Heart left ventricle (tissue), 16 donors: ENCODE data around the gene PTPRM. TPM values are rescaled to one million over a fixed set of nuclear protein-coding genes. Genes with fewer than 3 reads are reported as not detected.

Experiments
- ATAC-seq, 4 donors: fragments of 200-7000 bp; cut with Tn5 transposase; one replicate each; pipeline ENCODE4 v1.9.1; 2020 to 2022; ENCODE audit warnings: moderate library complexity in 4 of 4, mild to moderate bottlenecking in 3 of 4, moderate number of reproducible peaks in 1 of 4
- DNase-seq, 5 donors: peaks; one replicate each; pipeline ENCODE4 v3.0.0-alpha.2; 2020
- H3K27ac ChIP-seq, 12 donors: fragments of 200-600 bp; sonication (generic) in 4 of 12; one replicate each; pipeline versions ENCODE4 v1.5.0 to v1.8.0; 2016 to 2022; ENCODE audit warnings: mild to moderate bottlenecking in 2 of 12
- H3K27me3 ChIP-seq, 9 donors: fragments of 200-600 bp; sonication (generic) in 2 of 9; one replicate each; pipeline versions ENCODE4 v1.5.1 to v1.8.0; 2016 to 2022; ENCODE audit warnings: mild to moderate bottlenecking in 3 of 9
- H3K36me3 ChIP-seq, 9 donors: fragments of 200-600 bp; sonication (generic) in 2 of 9; one replicate each; pipeline versions ENCODE4 v1.5.0 to v1.8.0; 2018 to 2022; ENCODE audit warnings: mild to moderate bottlenecking in 2 of 9
- H3K4me1 ChIP-seq, 12 donors: fragments of 200-600 bp; sonication (generic) in 4 of 12; one replicate each; pipeline versions ENCODE4 v1.5.0 to v1.8.0; 2016 to 2022; ENCODE audit warnings: mild to moderate bottlenecking in 3 of 12
- H3K4me3 ChIP-seq, 12 donors: fragments of 200-600 bp; sonication (generic) in 4 of 12; one replicate each; pipeline versions ENCODE4 v1.5.0 to v1.8.0; 2017 to 2022; ENCODE audit warnings: mild to moderate bottlenecking in 9 of 12, moderate library complexity in 4 of 12
- H3K9me3 ChIP-seq, 12 donors: fragments of 200-600 bp; sonication (generic) in 4 of 12; one replicate each; pipeline versions ENCODE4 v1.5.0 to v1.8.0; 2016 to 2022; ENCODE audit warnings: mild to moderate bottlenecking in 1 of 12
- POLR2A ChIP-seq, 2 donors: fragments of 450-650 bp; IDR thresholded peaks; one replicate each; pipeline ENCODE4 v1.6.1; 2017; ENCODE audit warnings: antibody characterized with exemption in 2 of 2, mild to moderate bottlenecking in 2 of 2, moderate library complexity in 2 of 2
- WGBS, 4 donors: extraction: QIAGEN DNeasy Blood & Tissue Kit in 2 of 4; methylation state at CpG; one replicate each; pipeline versions ENCODE4 v1.1.5 to v1.1.7; 2013 to 2018; 5-methylcytosine and 5-hydroxymethylcytosine counted together
- intact Hi-C, 10 donors: fragments of 100-400 bp; cut with DNase I; formaldehyde crosslinking; loops; one replicate each; pipeline versions ENCODE4 v1.11.1 to v1.14.2; 2022
- polyA plus RNA-seq, 2 donors: library from polyadenylated mRNA; stranded (reverse); fragments of 200-250 nt; gene quantifications; one replicate each; pipeline ENCODE4 v1.2.3, GENCODE V29; 2013
- total RNA-seq, 9 donors: library from RNA; depleted of rRNA in 2 of 9; stranded (reverse); fragments of >200 nt in 2 of 9; fragmentation: NEBNext Ultra II Directional in 3 of 9; extraction: Animal tissue kit (Norgen Biotek cat#: 25700) in 3 of 9; gene quantifications; one replicate each; pipeline versions ENCODE4 v1.1.0 to v1.2.4, GENCODE V29; 2016 to 2023
- TF ChIP-seq, protein P1 (sequence below), 12 donors: fragments of 200-600 bp; sonication (generic) in 4 of 12; IDR thresholded peaks; one replicate each; pipeline versions ENCODE4 v1.5.0 to v1.8.0; 2018 to 2022; ENCODE audit warnings: antibody characterized with exemption in 12 of 12, mild to moderate bottlenecking in 5 of 12
- donor health status: ischemic (EF 13 %, LVEDD 7.1; RV severe dilation, severe dysfunction).
- donor health status: healthy with polysubstance abuse.
- donor health status: DM: no; HTN: yes; CAD: no.
- donor health status: DM: no; HTN: no; CAD: no.
- donor health status: ischemic (EF 25% LVEDD 6.9; RV normal size, moderate dysfunction).
- donor health status: ischemic (EF 25% LVEDD 5.7; RV mildly dilated, moderate dysfunction).
- donor health status: healthy.
- donor health status: DM: yes; HTN: yes; CAD: no.
- donor health status: ischemic (EF 35%, LVEDD 5.7; RV mildly dilated, moderate dysfunction).
- donor health status: nonischemic (EF 11% LVEDD 7.7; RV severe dilation, severe dysfunction).
- donor health status: DM: yes; HTN: yes; CAD: no.
- donor health status: PGD.
- donor health status: ischemic (EF 29% LVEDD 5.4; RV normal size, mild dysfunction).
- donor health status: nonischemic (EF 23%, LVEDD 6.1; RV moderate dilation, normal function).

Gene PTPRM
- total and polyA plus RNA-seq, 11 donors: 93.8 to 186 (median 123) TPM

DNA sequence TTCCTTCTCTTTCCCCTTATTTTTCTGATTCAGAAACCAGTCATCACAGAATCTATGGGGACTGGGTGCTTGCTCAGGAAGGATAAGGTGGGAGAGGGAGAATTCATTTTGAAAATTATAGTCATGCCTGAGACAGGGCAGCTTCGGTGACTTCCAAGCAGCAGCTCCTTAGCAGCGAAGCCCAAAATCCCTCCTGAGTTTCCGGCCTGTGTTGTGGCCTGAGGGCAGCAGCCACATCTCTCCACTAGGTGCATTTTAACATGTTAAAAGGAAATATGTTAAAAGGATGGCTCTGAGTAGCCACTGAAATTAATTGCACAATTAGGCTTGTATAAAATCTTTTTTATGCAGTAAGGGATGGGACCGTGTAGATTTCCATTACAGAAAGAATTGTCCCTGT, 835.1 kb downstream of the PTPRM start:
- Histone ChIP-seq H3K36me3 (peaks cover 2 to 95% (median 69%) of the 10 kb centered on the region in 9 donors), H3K4me1 (no peaks in the 10 kb centered on the region), H3K9me3 (no peaks in the 10 kb centered on the region), H3K4me3 (no peak overlapping the region), H3K27me3 (no peaks in the 10 kb centered on the region), H3K27ac (no peak overlapping the region)
- no peak for DNase-seq
- no peak for ATAC-seq
- 89 to 96% (median 94%) methylated on average over 4 of the region's 4 CpGs for WGBS, 4 donors
- TF ChIP-seq, protein P1, sequence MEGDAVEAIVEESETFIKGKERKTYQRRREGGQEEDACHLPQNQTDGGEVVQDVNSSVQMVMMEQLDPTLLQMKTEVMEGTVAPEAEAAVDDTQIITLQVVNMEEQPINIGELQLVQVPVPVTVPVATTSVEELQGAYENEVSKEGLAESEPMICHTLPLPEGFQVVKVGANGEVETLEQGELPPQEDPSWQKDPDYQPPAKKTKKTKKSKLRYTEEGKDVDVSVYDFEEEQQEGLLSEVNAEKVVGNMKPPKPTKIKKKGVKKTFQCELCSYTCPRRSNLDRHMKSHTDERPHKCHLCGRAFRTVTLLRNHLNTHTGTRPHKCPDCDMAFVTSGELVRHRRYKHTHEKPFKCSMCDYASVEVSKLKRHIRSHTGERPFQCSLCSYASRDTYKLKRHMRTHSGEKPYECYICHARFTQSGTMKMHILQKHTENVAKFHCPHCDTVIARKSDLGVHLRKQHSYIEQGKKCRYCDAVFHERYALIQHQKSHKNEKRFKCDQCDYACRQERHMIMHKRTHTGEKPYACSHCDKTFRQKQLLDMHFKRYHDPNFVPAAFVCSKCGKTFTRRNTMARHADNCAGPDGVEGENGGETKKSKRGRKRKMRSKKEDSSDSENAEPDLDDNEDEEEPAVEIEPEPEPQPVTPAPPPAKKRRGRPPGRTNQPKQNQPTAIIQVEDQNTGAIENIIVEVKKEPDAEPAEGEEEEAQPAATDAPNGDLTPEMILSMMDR (IDR thresholded peaks at IDR 0.05): no peak
- no peak for TF ChIP-seq POLR2A (IDR thresholded peaks at IDR 0.05)
- intact Hi-C loops: no loop called here

DNA sequence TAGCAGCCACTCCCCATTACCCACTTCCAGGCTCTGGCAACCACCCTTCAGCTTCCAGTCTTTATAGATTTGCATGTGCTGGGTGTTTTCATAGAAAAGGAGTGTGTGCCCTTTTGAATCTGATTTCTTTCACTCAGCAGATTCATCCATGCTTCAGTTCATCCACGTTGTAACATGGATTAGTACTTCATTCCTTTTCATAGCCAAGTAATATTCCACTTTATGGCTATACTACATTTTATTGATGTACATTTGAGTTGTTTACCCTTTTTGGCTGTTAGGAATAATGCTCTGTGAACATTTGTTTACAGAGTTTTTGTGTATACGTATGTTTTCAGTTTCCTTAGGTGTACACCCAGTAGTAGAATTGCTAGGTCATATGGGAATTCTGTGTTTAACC, 836.6 kb downstream of the PTPRM start:
- Histone ChIP-seq H3K4me3 (no peak overlapping the region), H3K27ac (no peak overlapping the region), H3K27me3 (no peaks in the 10 kb centered on the region), H3K9me3 (no peaks in the 10 kb centered on the region), H3K36me3 (peaks cover 2 to 94% (median 72%) of the 10 kb centered on the region in 9 donors), H3K4me1 (no peaks in the 10 kb centered on the region)
- WGBS, 4 donors: 97 to 99% (median 98%) methylated on average over 2 of the region's 2 CpGs
- intact Hi-C loops: no loop called here
- ATAC-seq (no peak), DNase-seq (no peak)
- no peak for TF ChIP-seq POLR2A (IDR thresholded peaks at IDR 0.05)
- TF ChIP-seq, protein P1 (IDR thresholded peaks at IDR 0.05): no peak

DNA sequence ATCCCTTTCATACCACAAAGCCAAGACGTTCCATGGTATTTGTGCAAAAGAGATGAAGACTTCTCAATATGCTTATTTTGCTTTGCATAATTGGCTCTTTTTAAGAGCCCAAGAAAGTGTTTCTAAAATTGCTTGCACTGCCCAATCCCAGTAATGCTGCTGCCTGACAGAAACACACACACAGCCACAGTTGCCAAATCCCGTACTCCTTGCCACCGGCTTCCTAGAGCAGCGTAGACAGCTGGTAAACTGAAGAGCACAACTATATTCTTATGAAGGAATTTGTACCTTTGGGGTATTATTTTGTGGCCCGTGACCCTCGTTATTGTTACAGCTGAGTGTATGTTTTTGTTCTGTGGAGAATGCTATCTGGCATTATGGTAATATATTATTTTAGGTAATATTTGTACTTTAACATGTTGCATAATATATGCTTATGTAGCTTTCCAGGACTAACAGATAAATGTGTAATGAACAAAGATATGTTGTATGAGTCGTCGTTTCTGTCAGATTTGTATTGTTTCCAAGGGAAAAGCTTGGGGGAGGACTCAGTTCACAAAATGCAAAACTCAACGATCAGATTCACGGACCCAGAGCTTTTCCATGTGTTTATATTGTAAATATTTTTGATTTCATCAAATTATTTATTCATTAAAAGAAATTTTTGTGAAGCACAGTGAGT, 839.2 kb downstream of the PTPRM start:
- Histone ChIP-seq H3K36me3 (peaks cover 2 to 71% (median 48%) of the 10 kb centered on the region in 9 donors), H3K4me3 (no peak overlapping the region)

DNA sequence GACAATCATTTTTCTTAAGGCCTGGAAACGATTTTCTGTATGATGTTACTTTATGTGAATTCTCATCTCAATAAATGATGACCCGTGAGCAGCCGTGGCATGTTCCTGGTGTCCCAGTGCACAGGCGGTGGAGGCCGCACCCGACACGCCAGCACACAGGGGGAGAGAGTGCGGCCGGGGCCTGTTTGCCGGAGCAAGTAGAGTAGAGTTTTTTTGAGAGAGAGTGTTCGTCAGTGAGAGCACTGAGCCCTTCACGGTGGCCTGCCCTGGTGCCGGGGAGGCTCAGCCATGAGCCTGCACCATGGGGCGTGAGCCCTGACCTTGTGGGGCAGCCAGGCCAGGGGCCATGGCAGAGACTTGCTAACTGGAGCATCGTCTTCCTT, 839.7 kb downstream of the PTPRM start:
- H3K4me1 ChIP-seq: no peaks in the 10 kb centered on the region
- H3K27ac ChIP-seq: no peak overlapping the region
- H3K9me3 ChIP-seq: peaks cover 0 to 18% (median 8%) of the 10 kb centered on the region in 12 donors
- WGBS, 4 donors: 91 to 95% (median 95%) methylated on average over 15 of the region's 15 CpGs
- H3K36me3 ChIP-seq: peaks cover 2 to 67% (median 43%) of the 10 kb centered on the region in 9 donors
- no peak for DNase-seq
- H3K27me3 ChIP-seq: no peaks in the 10 kb centered on the region
- intact Hi-C loops: no loop called here
- no peak overlapping the region for H3K4me3 ChIP-seq
- no peak for ATAC-seq
- TF ChIP-seq, protein P1 (IDR thresholded peaks at IDR 0.05): no peak
- TF ChIP-seq POLR2A (IDR thresholded peaks at IDR 0.05): no peak

More for the DNA sequence above, 839.2 kb downstream of the PTPRM start:
- DNase-seq (no peak), ATAC-seq (no peak)
- H3K27me3 ChIP-seq: no peaks in the 10 kb centered on the region
- H3K27ac ChIP-seq: no peak overlapping the region
- no peaks in the 10 kb centered on the region for H3K4me1 ChIP-seq
- TF ChIP-seq, protein P1 (IDR thresholded peaks at IDR 0.05): no peak
- no peak for TF ChIP-seq POLR2A (IDR thresholded peaks at IDR 0.05)
- 85 to 89% (median 88%) methylated on average over 10 of the region's 10 CpGs for WGBS, 4 donors
- intact Hi-C loops: no loop called here
- H3K9me3 ChIP-seq: peaks cover 0 to 12% (median 4%) of the 10 kb centered on the region in 12 donors
